Sciatic nerve (tissue), 2 donors: ENCODE measurements around the gene PBX3. TPM values are rescaled to one million over a fixed set of nuclear protein-coding genes. Genes with fewer than 3 reads are reported as not detected.

Experiments used
- ATAC-seq: fragments of 200-7000 bp; cut with Tn5 transposase; one replicate; pipeline ENCODE4 v1.9.1; 2020; ENCODE audit warnings: mild to moderate bottlenecking, moderate library complexity
- DNase-seq: peaks from one replicate; pipeline ENCODE4 v3.0.0-alpha.2; 2020; ENCODE audit warnings: low spot score
- intact Hi-C: fragments of 100-400 bp; cut with DNase I; formaldehyde crosslinking; loops from one replicate; pipeline ENCODE4 v1.14.2; 2022
- total RNA-seq: library from RNA; stranded (reverse); fragmentation: NEBNext Ultra II Directional; extraction: Animal tissue kit (Norgen Biotek cat#: 25700); gene quantifications from one replicate; pipeline ENCODE4 v1.2.1, GENCODE V29; 2021
- donor health status: DM: no; HTN: no; CAD: no.
- donor health status: DM: no; HTN: no; CAD: no.

PBX3 gene
- total RNA-seq, 1 donor from 2014 or later: 39.1 TPM

DNA sequence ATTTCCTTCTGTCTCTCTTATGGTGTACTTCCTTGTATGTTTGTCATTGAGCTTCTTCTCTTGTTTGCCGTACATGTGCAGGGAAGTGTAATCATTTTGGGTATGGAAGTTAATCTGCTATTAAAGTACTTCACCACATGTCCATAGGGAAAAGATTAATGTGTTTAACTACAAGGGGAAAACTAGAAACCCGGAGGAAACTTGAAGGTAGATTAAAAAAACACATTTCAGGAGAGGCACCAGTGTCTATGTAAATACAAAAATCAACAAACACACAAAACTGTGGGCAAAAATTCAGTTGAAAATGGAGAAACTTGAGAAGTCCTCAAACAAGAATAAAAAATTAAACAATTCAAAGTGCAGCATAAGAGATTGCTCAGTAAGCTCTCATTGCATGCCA lies 166.4 kb downstream of the PBX3 start:
- intact Hi-C loops: no loop called here
- ATAC-seq: no peak
- DNase-seq: no peak

GRCh38 chr9:125914411-125914810 lies 167.2 kb downstream of the PBX3 start:
- no peak for DNase-seq
- intact Hi-C loops: no loop called here
- no peak for ATAC-seq

DNA sequence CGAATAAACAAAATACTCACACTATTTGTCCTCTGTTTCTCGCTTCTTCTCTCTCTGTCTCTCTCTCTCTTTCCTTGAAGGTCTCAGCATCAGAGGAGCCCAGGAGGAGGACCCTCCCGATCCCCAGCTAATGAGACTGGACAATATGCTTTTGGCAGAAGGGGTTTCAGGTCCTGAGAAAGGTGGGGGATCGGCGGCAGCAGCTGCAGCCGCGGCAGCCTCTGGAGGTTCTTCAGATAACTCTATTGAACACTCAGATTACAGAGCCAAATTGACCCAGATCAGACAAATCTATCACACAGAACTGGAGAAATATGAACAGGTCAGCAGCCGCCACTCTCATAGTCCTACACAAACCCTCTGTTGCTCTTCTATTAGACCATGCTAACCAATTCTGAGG lies 168.4 kb downstream of the PBX3 start:
- no peak for DNase-seq
- no peak for ATAC-seq

DNA sequence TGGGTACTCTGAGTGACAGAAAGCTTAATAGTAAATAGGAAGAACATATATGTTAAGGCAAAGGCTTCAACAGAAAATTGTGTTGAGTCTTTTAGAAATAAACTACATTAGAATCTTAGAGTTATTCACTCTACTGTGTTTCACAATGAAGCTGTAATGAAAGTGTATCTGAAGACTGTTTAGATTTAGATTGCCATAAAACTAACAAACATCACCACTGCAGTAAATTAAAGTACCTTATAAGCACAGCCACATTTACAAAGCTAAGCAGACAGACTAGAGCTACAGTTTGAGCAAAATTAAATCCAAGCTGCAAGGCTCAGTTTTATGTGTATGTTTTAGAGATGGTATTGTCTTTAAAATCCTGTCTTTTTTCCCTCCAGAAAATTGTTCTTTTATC lies 172.4 kb downstream of the PBX3 start:
- intact Hi-C loops: no loop called here
- no peak for ATAC-seq

More for the DNA sequence above, 168.4 kb downstream of the PBX3 start:
- intact Hi-C loops: no loop called here

DNA sequence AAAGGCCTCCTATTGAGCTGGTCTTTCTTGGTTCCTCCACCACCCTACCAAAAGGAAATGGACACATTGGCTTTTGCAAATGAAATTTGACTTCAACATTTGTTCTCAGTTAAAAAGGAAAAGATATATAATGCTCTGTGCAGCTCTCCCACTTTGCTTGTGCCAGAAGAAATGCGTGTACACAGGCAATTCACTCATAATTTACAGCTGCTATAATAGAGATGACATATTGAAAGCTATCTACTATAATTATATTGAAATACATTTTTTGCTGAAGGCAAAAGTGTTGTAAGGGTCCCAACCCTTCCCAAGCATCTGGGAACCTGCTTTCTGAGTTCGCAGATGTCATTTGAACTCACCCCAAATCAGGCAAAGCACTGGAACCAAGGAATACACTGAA lies 173.2 kb downstream of the PBX3 start:
- DNase-seq: no peak
- intact Hi-C loops: no loop called here
- ATAC-seq: no peak

More for the DNA sequence above, 172.4 kb downstream of the PBX3 start:
- no peak for DNase-seq

- no peak for ATAC-seq
- no peak for DNase-seq
- intact Hi-C loops: no loop called here
Measured at GRCh38 chr9:125922854-125923253, 175.7 kb downstream of the PBX3 start.

DNA sequence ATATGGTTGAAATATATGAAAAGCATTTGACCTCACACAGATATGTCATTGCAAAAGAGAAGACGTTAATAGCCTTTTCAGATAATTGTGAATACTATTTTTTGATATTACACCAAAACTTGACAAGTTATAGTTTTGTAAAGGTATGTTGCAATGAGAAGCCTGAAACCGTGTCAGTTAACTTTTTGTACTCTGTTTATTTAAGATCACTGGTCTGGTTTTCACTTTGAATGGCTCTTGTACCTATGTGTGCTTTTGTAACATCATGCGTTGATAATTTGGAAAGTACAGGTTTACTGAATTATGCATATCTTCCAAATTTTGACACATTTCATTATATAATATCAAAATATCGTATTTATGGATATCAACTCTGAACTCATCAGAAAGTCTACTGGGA lies 177.2 kb downstream of the PBX3 start:
- DNase-seq: no peak

DNA sequence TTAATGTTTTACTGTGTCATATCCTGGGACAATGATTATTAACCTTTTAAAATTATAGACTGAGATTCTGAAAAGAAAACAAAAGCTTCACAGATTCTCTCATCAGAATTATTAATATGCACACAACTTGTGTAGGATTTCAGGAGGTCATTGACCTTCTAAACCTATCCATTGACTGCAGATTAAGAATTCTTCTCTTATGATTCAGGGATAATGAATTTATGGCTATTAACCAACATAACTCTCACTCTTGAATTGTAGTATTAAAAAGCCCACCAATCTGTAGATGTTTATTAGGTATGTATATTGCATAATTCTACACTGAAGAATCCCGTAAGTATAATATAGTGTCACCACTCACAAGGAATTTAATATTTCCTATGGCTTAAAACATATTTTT lies 179.8 kb downstream of the PBX3 start:
- intact Hi-C loops: no loop called here
- DNase-seq: no peak
- no peak for ATAC-seq

More for the DNA sequence above, 177.2 kb downstream of the PBX3 start:
- ATAC-seq: no peak
- intact Hi-C loops: no loop called here

DNA sequence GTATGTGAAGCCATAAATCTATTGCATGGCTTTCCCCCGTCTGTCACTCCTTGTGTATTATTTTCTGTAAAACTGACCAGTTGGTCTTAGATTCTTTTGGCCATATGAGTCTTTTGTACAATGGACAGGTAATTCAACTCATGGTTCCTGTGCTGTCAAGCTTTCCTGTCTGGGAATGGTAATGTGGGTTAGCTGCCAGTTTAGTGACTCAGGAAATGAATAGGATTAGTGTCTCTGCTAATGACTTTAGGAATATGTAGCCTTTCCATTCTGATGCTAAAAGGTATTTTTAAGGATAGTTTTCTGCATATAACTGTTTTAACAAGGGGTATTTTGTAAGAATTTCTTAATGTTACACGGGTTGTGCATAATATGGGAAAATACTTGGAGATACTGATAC lies 182.7 kb downstream of the PBX3 start:
- DNase-seq: no peak
- no peak for ATAC-seq
- intact Hi-C loops: no loop called here

GRCh38 chr9:125931211-125931610 lies 184.0 kb downstream of the PBX3 start:
- no peak for DNase-seq
- intact Hi-C loops: no loop called here
- ATAC-seq: no peak

DNA sequence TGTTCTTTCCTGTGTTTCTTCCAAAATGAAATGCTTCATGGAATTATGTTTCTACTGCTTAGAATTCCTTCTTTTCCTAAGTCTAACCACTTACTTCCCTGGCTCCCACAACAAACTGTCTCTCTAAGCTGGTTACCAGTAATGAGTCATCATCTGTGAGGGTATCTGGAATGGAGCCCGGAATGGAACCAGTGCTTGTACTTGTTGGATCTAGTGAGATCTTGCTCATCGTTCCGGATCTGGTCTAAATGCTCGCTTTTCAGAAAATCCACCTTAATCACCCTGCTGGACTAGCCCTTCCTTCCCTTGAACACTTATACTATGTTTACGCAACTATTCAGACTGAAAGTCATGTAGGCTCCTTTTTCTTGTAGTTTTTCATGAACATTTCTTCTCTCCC lies 184.8 kb downstream of the PBX3 start:
- ATAC-seq: no peak
- no peak for DNase-seq
- intact Hi-C loops: no loop called here

DNA sequence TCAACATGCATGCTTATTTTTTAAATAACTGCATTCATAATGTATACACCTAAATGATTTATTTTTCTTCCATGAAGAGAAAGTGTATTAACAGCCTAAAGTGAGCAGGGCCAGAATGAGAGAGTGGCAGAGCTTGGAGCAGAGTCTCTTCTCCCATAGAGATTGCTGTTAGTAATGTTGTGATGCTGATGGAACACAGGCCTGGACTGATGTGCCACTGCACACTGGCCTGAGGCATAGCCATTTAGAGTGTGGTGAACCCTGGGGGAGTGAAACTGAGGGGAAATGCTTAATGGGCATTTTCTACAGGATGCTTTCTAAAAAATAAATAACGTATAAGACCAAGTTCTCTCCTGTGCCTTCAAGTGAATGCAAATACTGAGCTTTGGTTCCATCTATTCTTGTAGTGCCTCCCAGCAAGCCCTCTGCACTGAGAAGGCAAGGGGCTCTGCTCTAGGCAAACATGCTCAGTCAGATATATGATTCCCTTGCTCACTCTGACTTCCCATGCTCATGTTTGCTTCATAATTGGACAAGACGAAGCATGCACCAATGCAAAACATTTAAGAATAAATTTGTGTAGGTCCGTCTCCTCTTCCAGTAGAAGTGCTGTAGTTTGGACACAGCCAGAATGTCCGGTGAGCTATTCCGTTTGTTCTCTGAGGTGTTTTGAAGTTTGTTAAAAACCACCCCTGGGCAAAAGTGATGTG lies 185.7 kb downstream of the PBX3 start:
- DNase-seq (no peak), ATAC-seq (no peak)
- intact Hi-C loops: no loop called here

DNA sequence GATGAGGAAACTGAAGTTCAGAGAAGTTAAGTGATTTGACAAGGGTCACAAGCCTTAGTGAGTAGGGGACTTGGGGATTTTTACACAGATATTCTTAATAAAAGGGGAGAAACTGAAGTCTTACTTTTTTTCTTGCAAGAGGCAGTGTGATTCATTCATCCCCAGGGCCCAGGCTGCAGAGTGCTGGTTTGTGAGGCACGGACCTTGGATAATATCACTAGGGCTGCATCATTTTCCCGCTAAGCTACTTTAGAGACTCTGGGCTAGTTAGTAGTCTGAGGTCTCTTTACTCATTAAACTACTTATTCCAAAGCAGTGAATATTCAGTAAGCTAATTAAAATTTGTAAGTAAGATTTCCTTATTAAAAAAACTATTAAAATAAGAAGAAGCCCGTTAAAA lies 195.0 kb downstream of the PBX3 start:
- no peak for DNase-seq
- intact Hi-C loops: no loop called here
- no peak for ATAC-seq

DNA sequence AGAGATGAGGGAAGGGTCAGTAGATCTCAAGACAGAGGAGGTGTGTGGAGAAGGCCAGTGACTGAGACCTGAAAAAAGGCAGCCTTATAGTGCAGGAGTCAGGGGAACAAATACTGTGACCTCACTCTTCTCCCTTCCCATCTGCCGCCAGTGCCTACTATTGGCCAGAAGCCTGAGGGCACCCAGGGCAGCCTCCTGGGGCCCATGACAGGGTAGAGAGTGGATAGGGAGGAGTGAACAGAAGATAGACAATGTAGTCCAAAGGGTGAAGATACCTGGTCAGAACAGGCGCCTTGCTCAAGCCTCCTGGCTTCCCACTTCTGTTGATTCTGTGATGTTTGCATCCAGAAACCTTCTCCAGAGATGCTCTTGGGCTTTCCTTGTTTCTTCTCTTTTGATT lies 196.7 kb downstream of the PBX3 start:
- no peak for DNase-seq
- ATAC-seq: no peak
- intact Hi-C loops: no loop called here

- intact Hi-C loops: no loop called here
- ATAC-seq (no peak), DNase-seq (no peak)
Measured at GRCh38 chr9:125946397-125946796, 199.2 kb downstream of the PBX3 start.

- ATAC-seq (no peak), DNase-seq (no peak)
Measured at GRCh38 chr9:125948887-125949596, 201.9 kb downstream of the PBX3 start.

GRCh38 chr9:125949703-125950460 lies 202.7 kb downstream of the PBX3 start:
- intact Hi-C loops: no loop called here
- no peak for ATAC-seq

More at GRCh38 chr9:125948887-125949596, 201.9 kb downstream of the PBX3 start:
- intact Hi-C loops: no loop called here

GRCh38 chr9:125950880-125951471 lies 203.8 kb downstream of the PBX3 start:
- intact Hi-C loops: no loop called here
- DNase-seq (no peak), ATAC-seq (no peak)

More at GRCh38 chr9:125949703-125950460, 202.7 kb downstream of the PBX3 start:
- DNase-seq: no peak

- ATAC-seq (no peak), DNase-seq (no peak)
- intact Hi-C loops: no loop called here
Measured at GRCh38 chr9:125953314-125954019, 206.3 kb downstream of the PBX3 start.
